PC-9 (cell line): ENCODE data around the gene MTMR10. TPM values are rescaled to one million over a fixed set of nuclear protein-coding genes. Genes with fewer than 3 reads are reported as not detected.

Experiments
- BruUV-seq: library from RNA; stranded (reverse); fragments of 400-500 nt; replicated peaks from 2 replicates; lab custom pipeline; 2021; lab: Mats Ljungman, UMichigan
- CTCF ChIA-PET: fragments of 300-600 bp; sonication (Branson Sonifier 250); formaldehyde crosslinking; loops from one replicate; lab custom pipeline; 2022; ENCODE audit warnings: antibody characterized with exemption; lab: Charles Lee
- POLR2A ChIA-PET: fragments of 300-600 bp; sonication (Branson Sonifier 250); formaldehyde crosslinking; loops from one replicate; lab custom pipeline; 2022; ENCODE audit warnings: antibody characterized with exemption; ENCODE audit not compliant: unreplicated experiment; lab: Charles Lee
- DNase-seq, 2 experiments: peaks; one replicate each; pipeline versions ENCODE4 v3.0.0 to v3.0.0-alpha.2; 2015 to 2022; ENCODE audit warnings: mixed read lengths in 1 of 2
- H2AFZ ChIP-seq: fragments of 200-600 bp; sonication (generic); 2 replicates; pipeline ENCODE4 v1.8.1; 2017; ENCODE audit warnings: antibody characterized with exemption
- H3F3A ChIP-seq: fragments of 200-600 bp; sonication (generic); 2 replicates; pipeline ENCODE4 v1.8.1; 2017; ENCODE audit warnings: antibody characterized with exemption, mild to moderate bottlenecking, low read depth; ENCODE audit not compliant: insufficient read depth
- H3K27ac ChIP-seq: fragments of 200-600 bp; sonication (generic); 2 replicates; pipeline ENCODE4 v1.6.1; 2016; ENCODE audit warnings: mixed run types
- H3K27me3 ChIP-seq: fragments of 200-600 bp; sonication (generic); 2 replicates; pipeline ENCODE4 v1.6.1; 2016; ENCODE audit warnings: low read depth, mixed run types; ENCODE audit not compliant: insufficient read depth
- H3K36me3 ChIP-seq: fragments of 200-600 bp; sonication (generic); 2 replicates; pipeline ENCODE4 v1.6.1; 2016; ENCODE audit warnings: low read depth, mixed run types
- H3K4me1 ChIP-seq: fragments of 200-600 bp; sonication (generic); replicated peaks from 2 replicates; pipeline ENCODE4 v1.6.1; 2016; ENCODE audit warnings: mixed run types; ENCODE audit not compliant: insufficient read depth
- H3K4me2 ChIP-seq: fragments of 200-600 bp; sonication (generic); 2 replicates; pipeline ENCODE4 v1.6.1; 2017; ENCODE audit warnings: mixed run types
- H3K4me3 ChIP-seq: fragments of 200-600 bp; sonication (generic); 2 replicates; pipeline ENCODE4 v1.6.1; 2016; ENCODE audit warnings: mixed run types
- H3K79me2 ChIP-seq: fragments of 200-600 bp; sonication (generic); 2 replicates; pipeline ENCODE4 v1.6.1; 2017; ENCODE audit warnings: low read depth, mixed run types
- H3K9me2 ChIP-seq: fragments of 200-600 bp; sonication (generic); 2 replicates; pipeline ENCODE4 v1.8.1; 2017; ENCODE audit warnings: mild to moderate bottlenecking; ENCODE audit not compliant: insufficient read depth
- H3K9me3 ChIP-seq: fragments of 200-600 bp; sonication (generic); 2 replicates; pipeline ENCODE4 v1.8.1; 2016; ENCODE audit warnings: low read depth; ENCODE audit not compliant: insufficient read depth
- H4K20me1 ChIP-seq: fragments of 200-600 bp; sonication (generic); 2 replicates; pipeline ENCODE4 v1.8.1; 2017; ENCODE audit not compliant: insufficient read depth
- EZH2 ChIP-seq: fragments of 200-600 bp; sonication (generic); IDR thresholded peaks from 2 replicates; pipeline ENCODE4 v1.8.0; 2017; ENCODE audit warnings: antibody characterized with exemption, low read depth
- intact Hi-C: fragments of 100-400 bp; cut with micrococcal nuclease; formaldehyde crosslinking; loops from one replicate; pipeline ENCODE4 v1.10.0; 2022; ENCODE audit not compliant: unreplicated experiment
- total RNA-seq: library from RNA; stranded (reverse); gene quantifications from 2 replicates; pipeline ENCODE4 v1.2.3, GENCODE V29; 2021
- TF ChIP-seq, protein P1 (sequence below): fragments of 200-600 bp; sonication (generic); conservative IDR thresholded peaks from 2 replicates; pipeline ENCODE4 v1.6.1; 2017; ENCODE audit warnings: mixed run types, antibody characterized with exemption, mild to moderate bottlenecking, moderate library complexity

Gene MTMR10
- total RNA-seq, 1 experiment from 2014 or later: 6.2 TPM

DNA sequence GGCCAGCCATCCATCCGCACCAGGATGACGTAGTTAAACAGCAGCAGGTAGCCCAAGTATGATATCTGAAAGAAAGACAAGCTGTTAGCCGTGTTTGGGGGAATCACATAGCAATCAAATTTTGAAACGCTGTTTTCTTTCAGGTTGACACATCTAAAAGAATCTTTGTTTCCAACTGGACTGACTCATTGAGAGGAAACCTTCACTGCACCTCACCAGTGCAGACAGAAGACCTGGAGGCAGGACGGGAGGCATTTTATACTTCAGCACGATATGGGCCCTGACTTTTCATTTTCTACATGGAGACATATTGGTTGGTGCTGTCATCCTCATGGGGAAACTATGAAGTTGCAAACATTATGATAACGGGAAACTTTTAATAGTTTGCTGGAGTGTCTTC is 44.2 kb upstream of the MTMR10 start:
- intact Hi-C loops: no loop called here
- H3K27ac ChIP-seq: no peak overlapping the region
- no peaks in the 10 kb centered on the region for H3K9me2 ChIP-seq
- H3K36me3 ChIP-seq: no peaks in the 10 kb centered on the region
- H3K4me1 ChIP-seq: no peaks in the 10 kb centered on the region
- no peak overlapping the region for H3K4me3 ChIP-seq
- ChIA-PET CTCF (no interaction called here), POLR2A (no interaction called here)
- no peaks in the 10 kb centered on the region for H4K20me1 ChIP-seq
- H3K4me2 ChIP-seq: no peak overlapping the region
- H3K79me2 ChIP-seq: no peaks in the 10 kb centered on the region
- DNase-seq: no peak
- H3F3A ChIP-seq: no peaks in the 10 kb centered on the region
- no peaks in the 10 kb centered on the region for H3K9me3 ChIP-seq
- peaks cover 14% of the 10 kb centered on the region for H3K27me3 ChIP-seq
- no TSS peak for BruUV-seq
- no peak overlapping the region for H2AFZ ChIP-seq
- no peak for TF ChIP-seq EZH2
- TF ChIP-seq, protein P1, sequence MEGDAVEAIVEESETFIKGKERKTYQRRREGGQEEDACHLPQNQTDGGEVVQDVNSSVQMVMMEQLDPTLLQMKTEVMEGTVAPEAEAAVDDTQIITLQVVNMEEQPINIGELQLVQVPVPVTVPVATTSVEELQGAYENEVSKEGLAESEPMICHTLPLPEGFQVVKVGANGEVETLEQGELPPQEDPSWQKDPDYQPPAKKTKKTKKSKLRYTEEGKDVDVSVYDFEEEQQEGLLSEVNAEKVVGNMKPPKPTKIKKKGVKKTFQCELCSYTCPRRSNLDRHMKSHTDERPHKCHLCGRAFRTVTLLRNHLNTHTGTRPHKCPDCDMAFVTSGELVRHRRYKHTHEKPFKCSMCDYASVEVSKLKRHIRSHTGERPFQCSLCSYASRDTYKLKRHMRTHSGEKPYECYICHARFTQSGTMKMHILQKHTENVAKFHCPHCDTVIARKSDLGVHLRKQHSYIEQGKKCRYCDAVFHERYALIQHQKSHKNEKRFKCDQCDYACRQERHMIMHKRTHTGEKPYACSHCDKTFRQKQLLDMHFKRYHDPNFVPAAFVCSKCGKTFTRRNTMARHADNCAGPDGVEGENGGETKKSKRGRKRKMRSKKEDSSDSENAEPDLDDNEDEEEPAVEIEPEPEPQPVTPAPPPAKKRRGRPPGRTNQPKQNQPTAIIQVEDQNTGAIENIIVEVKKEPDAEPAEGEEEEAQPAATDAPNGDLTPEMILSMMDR: no peak

DNA sequence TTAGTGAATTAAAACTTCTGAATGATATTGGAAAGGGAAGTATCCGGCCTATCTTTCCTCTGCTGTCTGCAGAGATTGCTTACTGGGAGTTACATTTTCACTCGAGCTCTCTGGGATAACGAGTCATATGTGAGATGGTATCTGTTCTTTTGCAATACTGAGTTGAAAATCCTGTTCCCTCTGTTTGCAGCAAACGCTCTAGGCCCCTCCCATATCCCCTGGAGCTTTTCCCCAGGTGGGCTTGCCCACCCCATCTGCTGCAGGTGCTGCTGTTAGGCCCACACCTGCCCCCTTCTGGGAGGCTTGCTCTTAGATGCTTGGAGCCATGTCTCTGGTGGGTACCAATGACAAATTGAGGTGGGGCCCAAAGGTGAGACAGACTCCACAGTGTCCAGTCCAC is 42.7 kb upstream of the MTMR10 start:
- Histone ChIP-seq H3K9me2 (no peaks in the 10 kb centered on the region), H3K4me2 (no peak overlapping the region), H3F3A (no peaks in the 10 kb centered on the region), H3K4me3 (no peak overlapping the region), H2AFZ (no peak overlapping the region), H3K4me1 (no peaks in the 10 kb centered on the region), H3K9me3 (no peaks in the 10 kb centered on the region), H4K20me1 (no peaks in the 10 kb centered on the region), H3K79me2 (no peaks in the 10 kb centered on the region), H3K27ac (no peak overlapping the region), H3K36me3 (no peaks in the 10 kb centered on the region), H3K27me3 (peaks cover 4% of the 10 kb centered on the region)
- CTCF ChIA-PET: no interaction called here
- intact Hi-C loops: no loop called here
- BruUV-seq: no TSS peak
- TF ChIP-seq, protein P1: no peak
- TF ChIP-seq EZH2: no peak
- no peak for DNase-seq
- POLR2A ChIA-PET: no interaction called here

- Histone ChIP-seq H2AFZ (no peak overlapping the region), H3K9me2 (no peaks in the 10 kb centered on the region), H3K4me1 (no peaks in the 10 kb centered on the region), H3K27me3 (peaks cover 11% of the 10 kb centered on the region), H3K4me3 (no peak overlapping the region), H3K4me2 (no peak overlapping the region), H3K27ac (no peak overlapping the region), H3K79me2 (no peaks in the 10 kb centered on the region), H3F3A (no peaks in the 10 kb centered on the region), H4K20me1 (no peaks in the 10 kb centered on the region), H3K36me3 (no peaks in the 10 kb centered on the region), H3K9me3 (no peaks in the 10 kb centered on the region)
- POLR2A ChIA-PET: no interaction called here
- no peak for TF ChIP-seq EZH2
- TF ChIP-seq, protein P1: no peak
- CTCF ChIA-PET: no interaction called here
- no TSS peak for BruUV-seq
- no peak for DNase-seq
- intact Hi-C loops: no loop called here
Observed at GRCh38 chr15:31032961-31033371, 41.5 kb upstream of the MTMR10 start.
